ENCODE results near the gene SGMS1. TPM values are rescaled to one million over a fixed set of nuclear protein-coding genes. Genes with fewer than 3 reads are reported as not detected.
A peak's percentile ranks its signal among the peaks of the same experiment; 100 is the strongest.

Gene SGMS1
- total RNA-seq, 1 donor from 2014 or later = 64.0 TPM

- no peak for DNase-seq
These were observed 11.5 kb upstream of the SGMS1 start for GRCh38 chr10:50635286-50635685.

GRCh38 chr10:50634479-50634878, 10.7 kb upstream of the SGMS1 start:
- no peak for DNase-seq

- no peak for DNase-seq
These were observed 7.3 kb upstream of the SGMS1 start for GRCh38 chr10:50631052-50631451.

- DNase-seq = no peak
These were observed 5.9 kb upstream of the SGMS1 start for GRCh38 chr10:50629495-50630122.

GRCh38 chr10:50627896-50628295, 4.1 kb upstream of the SGMS1 start:
- no peak for DNase-seq

GRCh38 chr10:50627443-50627842, 3.7 kb upstream of the SGMS1 start:
- no peak for DNase-seq

GRCh38 chr10:50625649-50626132, 1.9 kb upstream of the SGMS1 start:
- DNase-seq = peak; percentile 5

- peak; percentile 87 for DNase-seq
These were observed 1.2 kb upstream of the SGMS1 start for GRCh38 chr10:50624866-50625501.

GRCh38 chr10:50624413-50624865, 683 bp upstream of the SGMS1 start:
- DNase-seq = peak; percentile 97

- DNase-seq = peak; percentile 62
These were observed 772 bp downstream of the SGMS1 start for GRCh38 chr10:50622706-50623662.

- DNase-seq = peak; percentile 95
These were observed 1.6 kb downstream of the SGMS1 start for GRCh38 chr10:50621968-50622705.

GRCh38 chr10:50620899-50621298, 2.9 kb downstream of the SGMS1 start:
- no peak for DNase-seq

- DNase-seq = no peak
These were observed 3.9 kb downstream of the SGMS1 start for GRCh38 chr10:50619882-50620281.

GRCh38 chr10:50619166-50619565, 4.6 kb downstream of the SGMS1 start:
- no peak for DNase-seq

GRCh38 chr10:50618624-50619023, 5.1 kb downstream of the SGMS1 start:
- DNase-seq = no peak

- DNase-seq = no peak
These were observed 8.1 kb downstream of the SGMS1 start for GRCh38 chr10:50615658-50616057.

GRCh38 chr10:50614444-50615137, 9.2 kb downstream of the SGMS1 start:
- peak; percentile 19 for DNase-seq

- DNase-seq = no peak
These were observed 9.9 kb downstream of the SGMS1 start for GRCh38 chr10:50613726-50614443.

- no peak for DNase-seq
These were observed 10.6 kb downstream of the SGMS1 start for GRCh38 chr10:50613150-50613549.

GRCh38 chr10:50610368-50610767, 13.4 kb downstream of the SGMS1 start:
- DNase-seq = no peak

- no peak for DNase-seq
These were observed 16.3 kb downstream of the SGMS1 start for GRCh38 chr10:50607356-50607925.

All from dermis blood vessel endothelial cell (primary cell).